Large intestine (tissue), 3 donors: Measurements from ENCODE around the gene ITGA8. TPM values are rescaled to one million over a fixed set of nuclear protein-coding genes. Genes with fewer than 3 reads are reported as not detected.

ENCODE experiments used
- DNase-seq, 2 donors: peaks; one replicate each; pipeline versions ENCODE4 v3.0.0 to v3.0.0-alpha.2; 2013
- H3K27ac ChIP-seq: one replicate; pipeline ENCODE4 v1.5.1; 2013; ENCODE audit warnings: low read length
- H3K27me3 ChIP-seq: 2 replicates; pipeline ENCODE4 v1.6.1; 2013; ENCODE audit warnings: low read length; ENCODE audit not compliant: control insufficient read depth, insufficient read depth
- H3K36me3 ChIP-seq: 2 replicates; pipeline ENCODE4 v1.6.1; 2013; ENCODE audit warnings: low read length; ENCODE audit not compliant: control insufficient read depth, insufficient read depth
- H3K4me1 ChIP-seq: one replicate; pipeline ENCODE4 v1.6.1; 2013; ENCODE audit warnings: low read length; ENCODE audit not compliant: control insufficient read depth, insufficient read depth
- H3K4me3 ChIP-seq: one replicate; pipeline ENCODE4 v1.5.1; 2013; ENCODE audit warnings: low read length
- H3K9me3 ChIP-seq: one replicate; pipeline ENCODE4 v1.6.1; 2013; ENCODE audit warnings: mild to moderate bottlenecking, low read depth, low read length, moderate library complexity; ENCODE audit not compliant: control insufficient read depth
- WGBS: methylation state at CpG from one replicate; pipeline ENCODE4 v1.1.5; 2013; ENCODE audit warnings: low lambda C conversion rate; ENCODE audit not compliant: insufficient coverage; 5-methylcytosine and 5-hydroxymethylcytosine counted together
- polyA plus RNA-seq: library from polyadenylated mRNA; unstranded; fragments of 120-200 nt; gene quantifications from one replicate; pipeline ENCODE4 v1.2.1, GENCODE V29; 2013

The ITGA8 gene
- polyA plus RNA-seq, 1 donor, result 9.5 TPM

GRCh38 chr10:15700078-15700674, 19.5 kb downstream of the ITGA8 start:
- Histone ChIP-seq H3K9me3 (no peaks in the 10 kb centered on the region), H3K27me3 (no peaks in the 10 kb centered on the region), H3K4me3 (no peak overlapping the region), H3K27ac (no peak overlapping the region), H3K36me3 (no peaks in the 10 kb centered on the region), H3K4me1 (no peaks in the 10 kb centered on the region)
- DNase-seq, result no peak
- WGBS, result 100% methylated on average over 3 of the region's 4 CpGs

DNA sequence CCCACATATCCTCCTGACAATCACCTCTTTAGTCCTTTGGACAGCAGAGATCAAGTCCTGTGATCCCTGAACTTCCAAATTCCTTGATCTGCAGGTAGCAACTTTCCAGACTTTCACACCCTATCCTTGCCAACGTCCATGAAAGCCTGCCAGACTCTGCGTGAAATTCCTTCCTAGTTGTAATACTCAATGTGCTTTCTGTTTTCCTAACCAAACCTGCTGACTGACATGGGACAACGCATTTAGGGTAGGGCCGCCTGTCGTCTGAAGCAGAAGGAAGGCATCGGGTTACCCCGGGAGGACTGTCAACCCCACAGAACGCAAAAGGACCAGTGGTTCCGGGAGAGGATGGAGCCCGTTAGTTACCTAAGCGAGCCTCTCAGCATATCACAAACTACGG, 23.9 kb downstream of the ITGA8 start:
- no peaks in the 10 kb centered on the region for H3K9me3 ChIP-seq
- H3K27me3 ChIP-seq, result no peaks in the 10 kb centered on the region
- H3K4me3 ChIP-seq, result no peak overlapping the region
- DNase-seq, result no peak
- no peaks in the 10 kb centered on the region for H3K36me3 ChIP-seq
- WGBS, result 27% methylated on average over 2 of the region's 12 CpGs
- H3K27ac ChIP-seq, result no peak overlapping the region
- H3K4me1 ChIP-seq, result no peaks in the 10 kb centered on the region

GRCh38 chr10:15690031-15690430, 29.7 kb downstream of the ITGA8 start:
- Histone ChIP-seq H3K4me3 (no peak overlapping the region), H3K4me1 (no peaks in the 10 kb centered on the region), H3K27me3 (no peaks in the 10 kb centered on the region), H3K27ac (no peak overlapping the region), H3K9me3 (no peaks in the 10 kb centered on the region), H3K36me3 (no peaks in the 10 kb centered on the region)
- no CpG with 5 or more reads among the region's 5 CpGs for WGBS
- no peak for DNase-seq

- Histone ChIP-seq H3K4me1 (no peaks in the 10 kb centered on the region), H3K4me3 (no peak overlapping the region), H3K36me3 (no peaks in the 10 kb centered on the region), H3K27me3 (no peaks in the 10 kb centered on the region), H3K9me3 (no peaks in the 10 kb centered on the region), H3K27ac (no peak overlapping the region)
- 90% methylated on average over 3 of the region's 4 CpGs for WGBS
- no peak for DNase-seq
Observed at GRCh38 chr10:15684768-15685167, 35.0 kb downstream of the ITGA8 start.

DNA sequence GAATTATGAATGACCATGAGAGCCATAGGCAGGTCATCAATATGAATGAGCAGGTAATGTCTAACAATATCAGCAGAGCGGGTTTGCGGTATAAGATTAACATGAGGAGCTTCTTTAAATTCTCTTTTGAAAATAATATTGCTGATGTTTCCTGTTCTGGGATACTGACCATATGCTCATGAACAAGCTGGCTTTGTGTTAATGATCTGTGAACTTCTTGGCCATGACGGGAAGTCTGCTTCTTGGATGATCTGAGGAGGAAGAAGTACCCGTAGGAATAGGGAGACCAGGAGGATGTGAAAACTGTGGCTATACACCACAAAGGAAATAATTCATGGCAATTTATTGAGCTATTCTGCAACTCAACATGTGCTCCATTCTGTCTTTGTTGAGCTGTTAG, 38.6 kb downstream of the ITGA8 start:
- H3K4me1 ChIP-seq, result no peaks in the 10 kb centered on the region
- H3K9me3 ChIP-seq, result no peaks in the 10 kb centered on the region
- H3K27me3 ChIP-seq, result no peaks in the 10 kb centered on the region
- no peak overlapping the region for H3K27ac ChIP-seq
- no peak for DNase-seq
- no CpG with 5 or more reads among the region's 4 CpGs for WGBS
- H3K4me3 ChIP-seq, result no peak overlapping the region
- H3K36me3 ChIP-seq, result no peaks in the 10 kb centered on the region

DNA sequence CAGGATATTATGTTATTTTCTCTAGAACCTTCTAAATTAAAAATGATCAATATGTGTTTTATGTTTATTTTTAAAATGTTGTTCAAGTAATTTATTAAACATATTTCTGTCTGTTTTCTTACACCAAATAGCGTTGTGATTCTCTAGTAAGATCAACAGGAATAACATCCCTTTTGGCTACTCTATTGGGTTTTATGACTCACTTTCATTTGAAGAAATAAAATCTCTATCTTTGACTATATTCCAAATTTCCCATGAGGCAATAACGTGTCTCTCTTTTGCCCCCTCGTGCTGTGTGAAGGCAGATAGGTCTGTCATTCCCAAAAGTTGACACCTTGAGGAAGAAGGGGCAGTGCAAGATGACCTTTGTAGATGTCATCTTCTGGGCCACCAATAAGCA, 40.9 kb downstream of the ITGA8 start:
- no peaks in the 10 kb centered on the region for H3K36me3 ChIP-seq
- no peak for DNase-seq
- H3K9me3 ChIP-seq, result no peaks in the 10 kb centered on the region
- H3K27ac ChIP-seq, result no peak overlapping the region
- no peak overlapping the region for H3K4me3 ChIP-seq
- H3K4me1 ChIP-seq, result no peaks in the 10 kb centered on the region
- WGBS, result 100% methylated on average over 1 of the region's 3 CpGs
- no peaks in the 10 kb centered on the region for H3K27me3 ChIP-seq

GRCh38 chr10:15672469-15672868, 47.3 kb downstream of the ITGA8 start:
- no peaks in the 10 kb centered on the region for H3K4me1 ChIP-seq
- H3K27me3 ChIP-seq, result no peaks in the 10 kb centered on the region
- H3K4me3 ChIP-seq, result no peak overlapping the region
- H3K36me3 ChIP-seq, result no peaks in the 10 kb centered on the region
- no peak for DNase-seq
- no peak overlapping the region for H3K27ac ChIP-seq
- no peaks in the 10 kb centered on the region for H3K9me3 ChIP-seq
- WGBS, result no CpG with 5 or more reads among the region's 3 CpGs

DNA sequence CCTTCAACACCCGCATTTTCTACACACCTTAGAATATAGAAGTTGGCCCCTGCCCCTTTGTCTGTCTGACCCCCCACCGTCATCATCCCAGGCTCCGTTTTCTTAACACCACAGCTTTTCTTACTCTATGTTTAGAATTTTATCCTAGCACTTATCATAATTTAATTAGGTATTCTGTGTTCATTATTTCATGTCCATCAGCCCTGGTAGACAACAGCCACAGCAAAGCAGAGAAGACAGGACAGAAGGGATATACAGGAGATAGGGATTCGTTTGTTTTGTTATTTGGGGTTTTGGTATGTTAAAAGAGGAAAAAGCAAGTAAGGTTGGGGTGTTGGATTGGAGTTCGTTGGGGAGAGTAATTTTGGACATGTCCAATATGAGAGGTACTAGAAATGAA, 48.8 kb downstream of the ITGA8 start:
- H3K9me3 ChIP-seq, result no peaks in the 10 kb centered on the region
- H3K27ac ChIP-seq, result no peak overlapping the region
- H3K27me3 ChIP-seq, result no peaks in the 10 kb centered on the region
- 78% methylated on average over 4 of the region's 5 CpGs for WGBS
- no peaks in the 10 kb centered on the region for H3K4me1 ChIP-seq
- no peak overlapping the region for H3K4me3 ChIP-seq
- no peaks in the 10 kb centered on the region for H3K36me3 ChIP-seq
- DNase-seq, result no peak

DNA sequence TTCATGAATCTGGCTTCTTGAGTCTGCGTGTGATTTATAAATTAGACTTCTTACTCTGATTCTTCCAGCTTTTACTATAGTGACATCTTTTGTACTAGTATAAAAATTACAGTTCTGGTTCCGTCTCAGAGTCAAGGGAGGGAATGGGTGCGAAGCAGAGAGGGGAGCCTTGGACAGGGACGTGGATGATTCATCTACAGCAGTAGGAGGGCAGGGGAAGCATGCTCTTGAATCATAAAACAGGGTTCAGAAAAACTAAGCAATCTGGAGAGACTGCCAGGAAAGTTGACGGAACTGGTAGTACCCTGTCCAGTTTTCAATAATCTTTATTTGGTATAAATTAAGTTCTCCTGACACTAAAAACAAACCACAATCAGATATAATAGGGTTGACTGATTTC, 58.1 kb downstream of the ITGA8 start:
- WGBS, result 80% methylated on average over 2 of the region's 5 CpGs
- Histone ChIP-seq H3K4me3 (no peak overlapping the region), H3K27ac (no peak overlapping the region), H3K27me3 (no peaks in the 10 kb centered on the region), H3K4me1 (no peaks in the 10 kb centered on the region), H3K36me3 (no peaks in the 10 kb centered on the region), H3K9me3 (no peaks in the 10 kb centered on the region)
- DNase-seq, result no peak

DNA sequence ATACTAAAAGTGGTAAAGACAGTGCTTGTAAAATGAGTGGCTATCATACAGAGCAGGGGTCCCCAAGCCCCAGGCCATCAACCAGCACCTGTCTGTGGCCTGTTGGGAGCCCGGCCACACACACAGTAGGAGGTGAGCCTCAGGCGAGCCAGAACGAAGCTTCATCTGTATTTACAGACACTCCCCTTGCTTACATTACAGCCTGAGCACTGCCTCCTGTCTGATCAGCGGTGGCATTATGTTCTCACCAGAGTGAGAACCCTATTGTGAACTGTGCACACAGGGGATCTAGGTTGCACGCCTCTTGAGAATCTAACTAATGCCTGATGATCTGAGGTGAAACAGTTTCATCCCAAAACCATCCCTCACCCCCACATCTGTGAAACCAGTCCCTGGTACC, 58.7 kb downstream of the ITGA8 start:
- H3K9me3 ChIP-seq, result no peaks in the 10 kb centered on the region
- no peaks in the 10 kb centered on the region for H3K4me1 ChIP-seq
- no peak for DNase-seq
- no CpG with 5 or more reads among the region's 5 CpGs for WGBS
- no peak overlapping the region for H3K4me3 ChIP-seq
- no peaks in the 10 kb centered on the region for H3K36me3 ChIP-seq
- no peaks in the 10 kb centered on the region for H3K27me3 ChIP-seq
- no peak overlapping the region for H3K27ac ChIP-seq

DNA sequence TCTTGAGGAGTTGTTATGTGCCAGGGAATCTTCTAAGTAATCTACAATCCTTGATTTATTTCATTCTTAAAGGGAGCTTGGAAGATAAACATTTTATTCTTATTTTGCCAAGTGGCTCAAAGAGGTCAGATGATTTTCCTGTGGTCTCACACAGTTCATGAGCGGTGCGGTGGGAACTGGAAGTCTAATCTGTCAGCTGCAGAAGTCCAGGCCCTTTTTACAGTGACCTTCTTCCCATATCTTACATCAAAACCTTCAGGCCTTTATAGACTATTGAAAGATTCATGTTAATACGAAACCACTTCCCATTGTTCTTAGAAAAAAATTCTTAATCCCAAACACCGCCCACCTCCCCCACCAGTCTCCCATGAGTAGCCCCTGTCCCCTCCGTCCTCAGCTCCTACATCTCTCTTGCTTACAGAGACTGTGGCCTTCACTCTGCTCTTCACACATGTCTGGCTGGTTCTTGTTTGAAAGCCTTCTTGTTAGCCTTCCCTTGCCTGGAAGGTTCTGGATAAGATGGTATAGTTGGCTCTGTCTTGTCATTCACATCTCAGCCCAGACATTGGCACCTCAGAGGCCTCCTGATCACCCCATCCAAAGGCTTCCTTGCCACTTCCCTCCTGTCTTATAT, 61.5 kb downstream of the ITGA8 start:
- no CpG with 5 or more reads among the region's 5 CpGs for WGBS
- H3K36me3 ChIP-seq, result no peaks in the 10 kb centered on the region
- H3K4me3 ChIP-seq, result no peak overlapping the region
- DNase-seq, result no peak
- no peak overlapping the region for H3K27ac ChIP-seq
- no peaks in the 10 kb centered on the region for H3K27me3 ChIP-seq
- H3K4me1 ChIP-seq, result no peaks in the 10 kb centered on the region
- H3K9me3 ChIP-seq, result no peaks in the 10 kb centered on the region
